HG03064 (cell line): Measurements from ENCODE around the gene MAP4K3.

Experiments used
- ATAC-seq: cut with Tn5 transposase; IDR thresholded peaks from one replicate; pipeline ENCODE4 v1.9.1; 2021; ENCODE audit warnings: low read depth; ENCODE audit not compliant: unreplicated experiment

The MAP4K3 gene

GRCh38 chr2:39436592-39437521 lies at the start of gene MAP4K3:
TSS of gene MAP4K3 (minus strand) at chr2:39437285. CDS start at chr2:39436987, 298 bp downstream.
- peak; percentile 55 for ATAC-seq

- ATAC-seq: no peak
Measured at GRCh38 chr2:39486071-39486470, 49.0 kb upstream of the MAP4K3 start.

GRCh38 chr2:39484620-39485495 lies 47.8 kb upstream of the MAP4K3 start:
- no peak for ATAC-seq

- no peak for ATAC-seq
Measured at GRCh38 chr2:39484206-39484605, 47.1 kb upstream of the MAP4K3 start.

- no peak for ATAC-seq
Measured at GRCh38 chr2:39483534-39483933, 46.4 kb upstream of the MAP4K3 start.

- no peak for ATAC-seq
Measured at GRCh38 chr2:39481611-39482010, 44.5 kb upstream of the MAP4K3 start.

GRCh38 chr2:39479696-39480095 lies 42.6 kb upstream of the MAP4K3 start:
- no peak for ATAC-seq

GRCh38 chr2:39479053-39479670 lies 42.1 kb upstream of the MAP4K3 start:
- no peak for ATAC-seq

GRCh38 chr2:39476524-39476923 lies 39.4 kb upstream of the MAP4K3 start:
- peak; percentile 88 for ATAC-seq

- ATAC-seq: no peak
Measured at GRCh38 chr2:39475006-39475405, 37.9 kb upstream of the MAP4K3 start.

- peak; percentile 60 for ATAC-seq
Measured at GRCh38 chr2:39470580-39470979, 33.5 kb upstream of the MAP4K3 start.

GRCh38 chr2:39469807-39470206 lies 32.7 kb upstream of the MAP4K3 start:
- peak; percentile 77 for ATAC-seq

- no peak for ATAC-seq
Measured at GRCh38 chr2:39468579-39469451, 31.7 kb upstream of the MAP4K3 start.

- no peak for ATAC-seq
Measured at GRCh38 chr2:39466311-39466710, 29.2 kb upstream of the MAP4K3 start.

- no peak for ATAC-seq
Measured at GRCh38 chr2:39464864-39465263, 27.8 kb upstream of the MAP4K3 start.

GRCh38 chr2:39455826-39456225 lies 18.7 kb upstream of the MAP4K3 start:
- ATAC-seq: no peak

GRCh38 chr2:39452396-39452795 lies 15.3 kb upstream of the MAP4K3 start:
- no peak for ATAC-seq

GRCh38 chr2:39451954-39452353 lies 14.9 kb upstream of the MAP4K3 start:
- no peak for ATAC-seq

- ATAC-seq: no peak
Measured at GRCh38 chr2:39448169-39448502, 11.1 kb upstream of the MAP4K3 start.
